ENCODE results near the gene TOP2A. TPM values are rescaled to one million over a fixed set of nuclear protein-coding genes. Genes with fewer than 3 reads are reported as not detected.

The TOP2A gene
- total RNA-seq, 1 donor from 2014 or later = 0.48 TPM

DNA sequence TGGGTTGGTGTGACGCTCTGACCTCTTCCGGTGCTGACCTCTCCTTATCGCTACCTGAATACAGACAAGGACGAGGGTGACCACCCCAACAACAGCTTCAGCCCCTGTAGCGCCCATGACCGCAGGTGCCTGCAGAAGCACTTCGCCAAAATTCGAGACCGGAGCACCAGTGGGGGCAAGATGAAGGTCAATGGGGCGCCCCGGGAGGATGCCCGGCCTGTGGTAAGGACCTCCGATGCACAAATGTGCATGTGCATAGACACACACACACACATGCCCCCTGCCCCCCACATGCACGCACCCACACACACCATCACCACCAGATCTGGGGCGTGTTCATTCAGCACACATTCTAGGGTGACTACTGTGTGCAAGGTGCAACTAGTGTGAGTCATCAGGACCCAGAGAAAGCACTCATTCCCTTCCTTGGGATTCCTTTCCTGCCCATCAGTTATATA, 35.3 kb upstream of the TOP2A start:
- no peak for DNase-seq (ENCODE audit: low spot score)

- no peak for DNase-seq (ENCODE audit: low spot score)
Observed at GRCh38 chr17:40452216-40452787, 34.6 kb upstream of the TOP2A start.

GRCh38 chr17:40451420-40451819, 33.7 kb upstream of the TOP2A start:
- no peak for DNase-seq (ENCODE audit: low spot score)

GRCh38 chr17:40450175-40450574, 32.5 kb upstream of the TOP2A start:
- DNase-seq (ENCODE audit: low spot score) = no peak

- DNase-seq (ENCODE audit: low spot score) = no peak
Observed at GRCh38 chr17:40448639-40449261, 31.1 kb upstream of the TOP2A start.

DNA sequence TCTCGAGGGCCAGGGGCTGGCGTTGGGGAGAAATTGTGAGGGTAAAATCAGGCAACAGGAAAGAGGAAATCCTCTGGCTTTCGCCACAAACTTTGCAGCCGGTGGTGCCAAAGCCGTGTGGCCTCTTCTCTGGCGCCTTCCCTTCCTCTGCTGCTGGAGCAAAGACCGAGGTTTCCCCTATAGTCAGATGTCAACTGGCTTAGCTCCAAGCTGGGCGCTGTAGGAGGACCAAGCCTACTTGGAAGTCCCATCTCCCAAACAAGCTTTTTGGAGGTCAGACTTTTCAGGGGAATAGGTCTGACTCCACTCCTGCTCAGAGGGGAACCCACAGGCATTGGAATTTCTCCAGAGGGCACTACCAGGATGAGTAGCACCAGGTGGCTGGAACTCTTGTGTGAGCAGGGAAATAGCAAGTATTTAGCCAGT, 30.5 kb upstream of the TOP2A start:
- no peak for DNase-seq (ENCODE audit: low spot score)

DNA sequence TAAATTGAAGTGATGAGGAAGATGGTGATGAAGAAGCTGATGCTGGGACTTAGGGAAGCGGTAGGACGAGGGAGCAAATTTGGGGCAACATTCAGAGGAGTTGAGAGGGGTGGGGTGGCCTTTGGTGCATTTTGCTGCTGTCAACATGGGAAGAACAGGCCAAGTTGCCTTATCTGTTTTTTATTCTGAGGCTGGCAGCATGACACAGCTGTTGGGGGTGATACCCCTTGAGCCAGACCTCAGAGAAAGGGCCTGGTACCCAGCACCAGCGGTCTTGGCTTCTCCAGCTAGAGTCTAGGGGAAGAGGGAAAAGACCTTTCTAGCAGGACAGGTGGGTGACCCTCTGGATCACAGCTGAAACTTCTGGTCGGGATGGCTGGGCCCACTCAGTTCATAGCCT, 30.1 kb upstream of the TOP2A start:
- no peak for DNase-seq (ENCODE audit: low spot score)

GRCh38 chr17:40447148-40447644, 29.5 kb upstream of the TOP2A start:
- DNase-seq (ENCODE audit: low spot score) = no peak

- DNase-seq (ENCODE audit: low spot score) = no peak
Observed at GRCh38 chr17:40445751-40446468, 28.2 kb upstream of the TOP2A start.

- DNase-seq (ENCODE audit: low spot score) = no peak
Observed at GRCh38 chr17:40443988-40444899, 26.5 kb upstream of the TOP2A start.

- DNase-seq (ENCODE audit: low spot score) = no peak
Observed at GRCh38 chr17:40443196-40443987, 25.7 kb upstream of the TOP2A start, which contains the start of gene IGFBP4. Gene IGFBP4 (plus strand): TSS chr17:40443450. CDS start chr17:40443736, 286 bp downstream.

DNA sequence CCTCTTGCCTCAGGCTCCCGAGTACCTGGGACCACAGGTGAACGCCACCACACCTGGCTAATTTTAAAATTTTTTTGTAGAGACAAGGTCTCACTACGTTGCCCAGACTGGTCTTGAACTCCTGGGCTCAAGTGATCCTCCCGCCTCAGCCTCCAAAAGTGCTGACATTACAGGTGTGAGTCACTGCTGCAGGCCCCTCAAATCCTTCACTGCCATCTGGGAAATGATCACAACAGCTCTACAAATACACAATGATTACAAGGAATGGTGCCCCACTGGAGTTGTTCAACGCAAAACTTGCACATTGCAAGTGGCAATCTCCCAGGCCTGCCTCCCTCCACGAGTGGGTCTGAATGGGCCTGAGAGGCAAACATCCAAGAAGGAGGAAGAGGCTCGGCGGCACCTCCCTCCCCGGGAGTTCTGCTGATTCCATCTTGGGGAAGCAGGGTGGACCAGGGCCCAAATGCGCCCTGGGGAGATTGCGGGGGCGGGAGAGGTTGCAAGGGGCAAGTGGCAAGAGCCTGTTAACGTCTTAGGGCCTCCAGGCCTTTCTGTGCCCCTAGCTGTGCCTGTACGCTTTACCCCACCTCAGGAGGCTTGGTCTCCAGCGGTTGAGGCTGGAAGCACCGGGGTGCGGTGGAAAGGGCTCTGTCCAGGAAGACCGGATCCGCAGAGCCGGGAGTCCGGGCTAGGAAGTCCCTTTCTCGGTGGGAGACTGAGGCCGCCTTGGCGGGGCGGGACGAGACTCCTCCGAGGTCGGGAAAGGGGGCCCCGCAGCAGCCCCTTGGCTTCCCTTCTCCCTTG, 24.9 kb upstream of the TOP2A start:
- no peak for DNase-seq (ENCODE audit: low spot score)

DNA sequence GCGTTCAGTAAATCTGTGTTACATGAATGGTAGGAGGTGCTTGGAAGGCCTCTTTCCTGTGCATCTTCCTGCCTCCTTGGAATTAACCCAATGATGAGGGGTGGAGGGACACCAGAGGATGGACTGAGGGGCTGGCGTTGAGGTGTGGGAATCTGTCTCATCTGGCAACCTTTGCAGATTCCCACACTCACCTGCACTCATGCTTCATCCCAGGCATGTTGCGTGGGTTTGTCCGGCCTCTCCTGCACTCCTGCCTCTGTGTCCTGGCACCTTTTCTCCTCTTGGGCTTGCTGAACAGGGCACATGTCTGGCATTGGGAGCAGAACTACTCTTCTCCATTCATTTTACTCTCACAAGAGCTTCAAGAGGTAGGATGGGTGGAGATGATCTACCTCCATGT, 22.5 kb upstream of the TOP2A start:
- no peak for DNase-seq (ENCODE audit: low spot score)

DNA sequence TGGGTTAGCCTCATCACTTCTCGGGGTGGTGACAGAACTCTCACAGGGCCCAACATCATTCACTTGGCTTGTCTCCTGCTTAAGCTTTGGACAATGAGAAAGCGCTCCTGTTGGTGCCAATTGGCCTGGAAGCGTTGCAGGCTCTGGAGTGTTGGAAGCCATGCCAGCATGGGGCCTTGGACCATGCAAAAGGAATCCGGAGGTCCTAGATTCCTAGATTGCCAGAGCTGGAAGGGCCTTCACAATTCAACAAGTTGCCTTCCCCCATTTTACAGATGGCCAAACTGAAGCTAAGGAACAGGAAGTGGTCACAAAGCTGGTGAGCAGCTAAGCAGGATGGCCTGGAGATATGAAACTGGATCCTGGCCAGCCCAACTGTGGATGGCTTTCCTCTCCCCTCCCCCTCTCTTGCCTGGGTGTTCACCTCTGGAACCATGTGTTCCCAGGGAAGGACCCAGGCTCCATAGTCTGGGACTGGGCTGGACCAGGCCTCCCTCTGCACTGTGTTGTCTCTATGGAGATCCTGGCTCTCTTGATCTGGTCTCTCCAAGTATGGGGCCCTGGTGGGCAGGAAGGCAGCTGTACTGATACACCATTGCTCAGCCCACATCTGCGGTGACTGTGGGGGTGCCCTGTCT, 19.5 kb upstream of the TOP2A start:
- DNase-seq (ENCODE audit: low spot score) = no peak

DNA sequence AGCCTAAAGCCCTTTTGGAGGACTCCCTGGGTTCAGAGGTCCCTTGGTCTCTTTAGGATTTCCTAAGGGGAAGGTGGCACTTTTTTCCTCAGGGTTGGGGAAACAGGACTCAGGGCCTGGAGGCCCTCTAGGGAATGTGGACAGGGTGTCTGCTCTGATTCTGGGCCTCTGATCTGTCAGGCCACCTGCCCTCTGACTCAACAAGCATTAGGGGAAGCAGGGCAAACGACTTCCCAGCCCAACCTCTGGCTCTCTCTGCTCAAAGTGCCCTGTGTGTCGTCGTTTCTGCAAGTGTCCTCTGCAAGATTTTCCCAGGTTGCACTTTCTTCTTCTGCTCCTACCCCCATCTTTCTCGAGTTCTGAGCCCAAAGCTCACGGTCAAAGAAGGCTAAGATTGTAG, 18.9 kb upstream of the TOP2A start:
- DNase-seq (ENCODE audit: low spot score) = no peak

GRCh38 chr17:40433551-40434415, 16.1 kb upstream of the TOP2A start:
- DNase-seq (ENCODE audit: low spot score) = peak; percentile 82

DNA sequence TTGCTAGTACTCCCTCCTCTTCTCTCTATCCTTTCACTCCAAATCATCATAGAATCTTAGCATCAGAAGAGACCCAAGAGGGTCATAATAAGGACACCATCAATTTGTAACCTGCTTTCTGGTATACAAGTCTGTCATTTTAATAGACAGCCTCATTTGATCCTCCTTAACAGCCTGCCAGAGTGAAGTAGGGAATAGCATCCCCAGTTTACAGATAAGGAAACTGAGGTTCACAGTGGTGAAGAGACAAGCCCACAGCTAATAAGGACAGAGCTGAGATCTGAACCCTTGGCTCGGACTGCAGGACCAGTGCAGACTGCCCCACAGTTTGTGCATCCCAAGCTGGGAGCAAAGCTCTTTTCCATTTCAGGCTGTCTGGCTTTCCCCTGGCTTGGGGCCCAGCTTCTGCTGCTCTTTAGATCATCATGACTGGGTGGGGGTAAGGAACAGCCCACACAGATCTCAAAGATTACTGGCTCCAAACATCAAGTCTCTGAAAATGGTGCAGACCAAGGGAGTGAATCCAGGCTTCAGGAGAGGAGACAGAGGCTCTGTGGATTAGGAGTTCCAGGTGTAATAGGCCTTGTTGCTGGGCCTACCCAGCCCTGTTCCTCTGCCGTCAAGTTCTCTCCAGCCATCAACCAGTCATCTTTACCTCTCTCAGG, 15.3 kb upstream of the TOP2A start:
- DNase-seq (ENCODE audit: low spot score) = peak; percentile 84

DNA sequence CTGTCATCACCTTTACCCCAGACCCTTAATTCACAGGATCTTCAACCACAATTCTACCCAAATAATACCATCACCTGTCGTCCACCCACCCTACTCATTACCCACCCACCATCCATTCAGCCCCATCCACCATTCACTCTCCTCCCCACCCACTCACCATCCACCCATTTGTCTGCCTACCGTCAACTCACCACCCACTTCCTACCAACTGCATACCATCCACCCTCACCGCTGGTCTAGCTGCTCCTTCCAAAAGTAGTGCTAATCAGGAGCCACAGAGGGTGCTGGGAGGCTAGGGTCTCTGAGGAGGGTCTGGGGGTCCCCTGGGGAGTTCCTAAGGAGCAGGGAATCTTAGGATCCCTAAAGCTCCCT, 13.5 kb upstream of the TOP2A start:
- no peak for DNase-seq (ENCODE audit: low spot score)
